Pancreas (tissue), 10 donors: Measurements from ENCODE around the gene FAS. TPM values are rescaled to one million over a fixed set of nuclear protein-coding genes. Genes with fewer than 3 reads are reported as not detected.
A peak's percentile ranks its signal among the peaks of the same experiment; 100 is the strongest.

Experiments
- ATAC-seq, 4 donors: fragments of 200-7000 bp; cut with Tn5 transposase; one replicate each; pipeline versions ENCODE4 v1.8.0 to v1.9.1; 2020; ENCODE audit warnings: mild to moderate bottlenecking in 4 of 4, moderate library complexity in 4 of 4
- DNase-seq, 6 donors: peaks; one replicate each; pipeline ENCODE4 v3.0.0-alpha.2; 2020
- FAIRE-seq: peaks from 2 replicates; lab custom pipeline; 2012; peaks lifted over from hg19 to GRCh38; lab: Jason Lieb, UNC
- H3K27ac ChIP-seq, 4 donors: fragments of 200-600 bp; sonication (generic); 1 replicate in 3 of 4; 2 replicates in 1 of 4; pipeline versions ENCODE4 v1.5.0 to v1.8.0; 2020
- H3K27me3 ChIP-seq, 4 donors: fragments of 200-600 bp; one replicate each; pipeline ENCODE4 v1.8.0; 2021
- H3K36me3 ChIP-seq, 3 donors: fragments of 200-600 bp; sonication (generic) in 1 of 3; one replicate each; pipeline versions ENCODE4 v1.5.0 to v1.8.0; 2020 to 2021
- H3K4me1 ChIP-seq, 3 donors: fragments of 200-600 bp; one replicate each; pipeline ENCODE4 v1.8.0; 2021
- H3K4me3 ChIP-seq, 4 donors: fragments of 200-600 bp; sonication (generic) in 2 of 4; one replicate each; pipeline versions ENCODE4 v1.5.0 to v1.8.0; 2020 to 2021
- H3K9me3 ChIP-seq, 4 donors: fragments of 200-600 bp; one replicate each; pipeline ENCODE4 v1.8.0; 2021
- CTCF ChIP-seq, 4 donors: fragments of 200-600 bp; sonication (generic) in 3 of 4; IDR thresholded peaks; one replicate each; pipeline versions ENCODE4 v1.5.0 to v1.8.0; 2021; ENCODE audit warnings: antibody characterized with exemption in 4 of 4
- WGBS, 2 donors: extraction: QIAGEN DNeasy Blood & Tissue Kit; methylation state at CpG; one replicate each; pipeline ENCODE4 v1.1.7; 2013; 5-methylcytosine and 5-hydroxymethylcytosine counted together
- intact Hi-C, 3 donors: fragments of 100-400 bp; cut with DNase I; formaldehyde crosslinking; loops; one replicate each; pipeline versions ENCODE4 v1.11.1 to v1.14.2; 2022
- polyA plus RNA-seq, 2 donors: library from polyadenylated mRNA; stranded (reverse); fragments of 200-250 nt; gene quantifications; one replicate each; pipeline ENCODE4 v1.2.3, GENCODE V29; 2013
- total RNA-seq, 6 donors: library from RNA; stranded (reverse); fragmentation: NEBNext Ultra II Directional in 4 of 6; extraction: Animal tissue kit (Norgen Biotek cat#: 25700) in 4 of 6; gene quantifications; one replicate each; pipeline versions ENCODE4 v1.2.1 to v1.2.4, GENCODE V29; 2021 to 2023
- donor health status: healthy with polysubstance abuse.
- donor health status: DM: no; HTN: no; CAD: no; lungs with moderate emphysema.
- donor health status: DM: no; HTN: no; CAD: no.
- donor health status: control.
- donor health status: control.
- donor health status: Bipolar disorder and iron deficiency.
- donor health status: DM: yes; HTN: yes; CAD: no.
- donor health status: DM: no; HTN: no; CAD: no.
- donor health status: DM: no; HTN: no; CAD: no.
- donor health status: DM: yes; HTN: yes; CAD: no.

Gene FAS
- total and polyA plus RNA-seq, 8 donors, result 1.4 to 10.3 (median 3.2) TPM

GRCh38 chr10:89025453-89025852 lies 34.9 kb downstream of the FAS start:
- Histone ChIP-seq H3K27ac (no peak overlapping the region), H3K4me1 (no peaks in the 10 kb centered on the region), H3K9me3 (no peaks in the 10 kb centered on the region), H3K4me3 (no peak overlapping the region), H3K36me3 (no peaks in the 10 kb centered on the region), H3K27me3 (no peaks in the 10 kb centered on the region)
- ATAC-seq (no peak), DNase-seq (no peak), FAIRE-seq (no peak)
- 87 to 95% methylated on average over 1 of the region's 1 CpG for WGBS, 2 donors
- intact Hi-C loops, result no loop called here
- no peak for TF ChIP-seq CTCF (IDR thresholded peaks at IDR 0.05)

GRCh38 chr10:89029181-89029580 lies 38.6 kb downstream of the FAS start:
- H3K9me3 ChIP-seq, result no peaks in the 10 kb centered on the region
- H3K4me3 ChIP-seq, result no peak overlapping the region
- H3K4me1 ChIP-seq, result no peaks in the 10 kb centered on the region
- no peak overlapping the region for H3K27ac ChIP-seq
- FAIRE-seq (no peak), ATAC-seq (peak in 3 of 4 donors; percentile 12 to 16 (median 12)), DNase-seq (no peak)
- H3K36me3 ChIP-seq, result no peaks in the 10 kb centered on the region
- no peak for TF ChIP-seq CTCF (IDR thresholded peaks at IDR 0.05)
- H3K27me3 ChIP-seq, result no peaks in the 10 kb centered on the region
- WGBS, 2 donors, result 73 to 88% methylated on average over 2 of the region's 2 CpGs
- intact Hi-C loops, result no loop called here

GRCh38 chr10:89029785-89030437 lies 39.3 kb downstream of the FAS start:
- TF ChIP-seq CTCF (IDR thresholded peaks at IDR 0.05), result peak; percentile 75 to 91 (median 86)
- no peaks in the 10 kb centered on the region for H3K27me3 ChIP-seq
- ATAC-seq (peak; percentile 75 to 92 (median 90)), DNase-seq (peak; percentile 41 to 73 (median 64)), FAIRE-seq (no peak)
- 27 to 28% methylated on average over 8 of the region's 8 CpGs for WGBS, 2 donors
- H3K36me3 ChIP-seq, result no peaks in the 10 kb centered on the region
- intact Hi-C loops, result loop anchor here in 1 of 3 donors (5.0 kb wide), 1 partner anchor 182 kb away; no protein-coding TSS in a partner anchor
- H3K9me3 ChIP-seq, result no peaks in the 10 kb centered on the region
- H3K27ac ChIP-seq, result no peak overlapping the region
- H3K4me1 ChIP-seq, result no peaks in the 10 kb centered on the region
- no peak overlapping the region for H3K4me3 ChIP-seq

- FAIRE-seq, result no peak
- no peak for TF ChIP-seq CTCF (IDR thresholded peaks at IDR 0.05)
- 70 to 75% methylated on average over 2 of the region's 2 CpGs for WGBS, 2 donors
- intact Hi-C loops, result loop anchor here in 1 of 3 donors (5.0 kb wide), 1 partner anchor 182 kb away; no protein-coding TSS in a partner anchor
- Histone ChIP-seq H3K27ac (no peak overlapping the region), H3K4me3 (no peak overlapping the region), H3K4me1 (no peaks in the 10 kb centered on the region), H3K27me3 (no peaks in the 10 kb centered on the region), H3K36me3 (no peaks in the 10 kb centered on the region), H3K9me3 (no peaks in the 10 kb centered on the region)
- DNase-seq, result no peak
- no peak for ATAC-seq
Observed at GRCh38 chr10:89030791-89031190, 40.2 kb downstream of the FAS start.
